ENCODE results near the gene SPAG6. TPM values are rescaled to one million over a fixed set of nuclear protein-coding genes. Genes with fewer than 3 reads are reported as not detected.

The SPAG6 gene
- total and polyA plus RNA-seq, 9 of the 15 experiments (the other 6 are each of a cell fraction or from before 2014, with no cell fraction given): 3.5 to 23.1 (median 11.8) TPM

DNA sequence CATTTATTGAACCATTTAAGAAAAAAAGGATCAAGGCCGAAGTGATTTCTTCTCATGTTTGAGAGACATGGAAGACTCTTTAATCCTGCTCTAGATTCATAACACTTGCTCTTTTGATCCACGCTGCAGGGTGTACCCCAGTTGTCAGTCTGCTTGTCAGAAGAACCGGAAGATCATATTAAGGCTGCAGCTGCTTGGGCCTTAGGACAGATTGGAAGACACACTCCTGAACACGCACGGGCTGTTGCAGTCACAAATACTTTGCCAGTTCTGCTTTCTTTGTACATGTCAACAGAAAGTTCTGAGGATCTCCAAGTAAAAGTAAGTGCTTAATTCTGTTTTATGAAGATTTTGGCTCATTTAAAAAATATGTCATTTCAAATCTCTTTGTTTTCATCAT lies 46.3 kb downstream of the SPAG6 start (continued):
- TF ChIP-seq CXXC5 (CRISPR knock-in tag; IDR thresholded peaks at IDR 0.05): peak; percentile 31; the same call in 1 of the 2 replicates
- TF ChIP-seq HMGXB4 (CRISPR knock-in tag; IDR thresholded peaks at IDR 0.05): no peak
- peak; percentile 82 for TF ChIP-seq PKNOX1 (IDR thresholded peaks at IDR 0.05)
- peak; percentile 17; the same call in 1 of the 2 replicates for TF ChIP-seq ZKSCAN1 (IDR thresholded peaks at IDR 0.05; ENCODE audit: low read depth, low read length)
- TF ChIP-seq POLR2B (IDR thresholded peaks at IDR 0.05; ENCODE audit: low read depth, partially characterized antibody): peak; percentile 34
- TF ChIP-seq ZNF212 (CRISPR knock-in tag; IDR thresholded peaks at IDR 0.05): no peak
- no peak for TF ChIP-seq NFRKB (IDR thresholded peaks at IDR 0.05; ENCODE audit: low read depth)
- TF ChIP-seq MTA3 (IDR thresholded peaks at IDR 0.05; ENCODE audit: borderline replicate concordance): 0 out of 2 replicates have a peak, but pooled peaks have one; percentile 22
- TF ChIP-seq L3MBTL2 (IDR thresholded peaks at IDR 0.05): 0 out of 2 replicates have a peak, but pooled peaks have one; percentile 33
- peak; percentile 60 for TF ChIP-seq RBFOX2 (IDR thresholded peaks at IDR 0.05; ENCODE audit: low read depth, low read length)
- TF ChIP-seq ETV1 (tag; conservative IDR thresholded peaks at IDR 0.05; ENCODE audit: low read depth): peak; percentile 82
- 0 out of 4 replicates have a peak, but pooled peaks have one; percentile 26 to 47 for TF ChIP-seq FOXK2 (conservative IDR thresholded peaks at IDR 0.05 in 1 of 2, IDR thresholded peaks at IDR 0.05 in 1 of 2; ENCODE audit: low read depth in 2 of 2)
- TF ChIP-seq, protein P1, sequence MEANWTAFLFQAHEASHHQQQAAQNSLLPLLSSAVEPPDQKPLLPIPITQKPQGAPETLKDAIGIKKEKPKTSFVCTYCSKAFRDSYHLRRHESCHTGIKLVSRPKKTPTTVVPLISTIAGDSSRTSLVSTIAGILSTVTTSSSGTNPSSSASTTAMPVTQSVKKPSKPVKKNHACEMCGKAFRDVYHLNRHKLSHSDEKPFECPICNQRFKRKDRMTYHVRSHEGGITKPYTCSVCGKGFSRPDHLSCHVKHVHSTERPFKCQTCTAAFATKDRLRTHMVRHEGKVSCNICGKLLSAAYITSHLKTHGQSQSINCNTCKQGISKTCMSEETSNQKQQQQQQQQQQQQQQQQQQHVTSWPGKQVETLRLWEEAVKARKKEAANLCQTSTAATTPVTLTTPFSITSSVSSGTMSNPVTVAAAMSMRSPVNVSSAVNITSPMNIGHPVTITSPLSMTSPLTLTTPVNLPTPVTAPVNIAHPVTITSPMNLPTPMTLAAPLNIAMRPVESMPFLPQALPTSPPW (CRISPR knock-in tag; IDR thresholded peaks at IDR 0.05): 0 out of 2 replicates have a peak, but pooled peaks have one; percentile 20
